Thoracic aorta (tissue), 2 donors: ENCODE results near the gene DROSHA. TPM values are rescaled to one million over a fixed set of nuclear protein-coding genes. Genes with fewer than 3 reads are reported as not detected.

Source experiments
- ATAC-seq: fragments of 150-250 bp; one replicate; pipeline ENCODE4 v1.8.0; 2017; ENCODE audit warnings: low read depth; ENCODE audit not compliant: insufficient number of reproducible peaks, low FRiP score
- DNase-seq: peaks from one replicate; pipeline ENCODE4 v3.0.0-alpha.2; 2020; ENCODE audit warnings: low spot score
- H3K27ac ChIP-seq, 2 donors: fragments of 200-600 bp; sonication (generic); 1 replicate in 1 of 2; 2 replicates in 1 of 2; pipeline ENCODE4 v1.5.1; 2016; ENCODE audit warnings: mild to moderate bottlenecking in 2 of 2, moderate library complexity in 2 of 2
- H3K27me3 ChIP-seq: fragments of 200-600 bp; sonication (generic); replicated peaks from 2 replicates; pipeline ENCODE4 v1.6.0; 2016; ENCODE audit warnings: mild to moderate bottlenecking; ENCODE audit not compliant: insufficient read depth
- H3K36me3 ChIP-seq: fragments of 200-600 bp; sonication (generic); one replicate; pipeline ENCODE4 v1.5.1; 2016
- H3K4me1 ChIP-seq, 2 donors: fragments of 200-600 bp; sonication (generic); 1 replicate in 1 of 2; 2 replicates in 1 of 2; pipeline versions ENCODE4 v1.5.1 to v1.6.0; 2016; ENCODE audit warnings: low read depth in 2 of 2, mild to moderate bottlenecking in 1 of 2; ENCODE audit not compliant: control insufficient read depth in 1 of 2
- H3K4me3 ChIP-seq: fragments of 200-600 bp; sonication (generic); 2 replicates; pipeline ENCODE4 v1.5.1; 2016; ENCODE audit warnings: mild to moderate bottlenecking
- H3K9me3 ChIP-seq: fragments of 200-600 bp; sonication (generic); 2 replicates; pipeline ENCODE4 v1.5.1; 2016
- CTCF ChIP-seq: fragments of 200-600 bp; sonication (generic); IDR thresholded peaks from one replicate; pipeline ENCODE4 v1.5.1; 2019; ENCODE audit warnings: antibody characterized with exemption
- total RNA-seq, 2 donors: library from RNA; depleted of rRNA; stranded (reverse); fragments of >200 nt; gene quantifications; one replicate each; pipeline versions ENCODE4 v1.1.0 to v1.2.3, GENCODE V29; 2016

DROSHA gene
- total RNA-seq, 2 donors from 2014 or later = 28.8 to 70.7 TPM

GRCh38 chr5:31427724-31428309, 104.1 kb downstream of the DROSHA start:
- Histone ChIP-seq H3K9me3 (no peaks in the 10 kb centered on the region), H3K27ac (no peak overlapping the region), H3K4me3 (no peak overlapping the region), H3K27me3 (no peaks in the 10 kb centered on the region), H3K4me1 (no peaks in the 10 kb centered on the region), H3K36me3 (peaks cover 6% of the 10 kb centered on the region)
- no peak for TF ChIP-seq CTCF
- DNase-seq (no peak), ATAC-seq (no peak)

GRCh38 chr5:31427013-31427723, 104.7 kb downstream of the DROSHA start:
- no peaks in the 10 kb centered on the region for H3K9me3 ChIP-seq
- ATAC-seq (no peak), DNase-seq (no peak)
- no peaks in the 10 kb centered on the region for H3K27me3 ChIP-seq
- TF ChIP-seq CTCF = no peak
- H3K4me3 ChIP-seq = no peak overlapping the region
- peaks cover 5% of the 10 kb centered on the region for H3K36me3 ChIP-seq
- H3K4me1 ChIP-seq = no peaks in the 10 kb centered on the region
- no peak overlapping the region for H3K27ac ChIP-seq

GRCh38 chr5:31421806-31422586, 109.9 kb downstream of the DROSHA start:
- DNase-seq (no peak), ATAC-seq (no peak)
- TF ChIP-seq CTCF = no peak
- no peak overlapping the region for H3K4me3 ChIP-seq
- H3K27ac ChIP-seq = no peak overlapping the region
- H3K9me3 ChIP-seq = no peaks in the 10 kb centered on the region
- no peaks in the 10 kb centered on the region for H3K4me1 ChIP-seq
- peaks cover 37% of the 10 kb centered on the region for H3K36me3 ChIP-seq
- H3K27me3 ChIP-seq = no peaks in the 10 kb centered on the region

- no peak overlapping the region for H3K4me3 ChIP-seq
- no peaks in the 10 kb centered on the region for H3K4me1 ChIP-seq
- no peaks in the 10 kb centered on the region for H3K9me3 ChIP-seq
- no peak for ATAC-seq
- H3K36me3 ChIP-seq = peaks cover 41% of the 10 kb centered on the region
- no peak for DNase-seq
- no peaks in the 10 kb centered on the region for H3K27me3 ChIP-seq
- H3K27ac ChIP-seq = no peak overlapping the region
- no peak for TF ChIP-seq CTCF
These were observed 114.4 kb downstream of the DROSHA start for GRCh38 chr5:31417512-31417911.

- TF ChIP-seq CTCF = no peak
- Histone ChIP-seq H3K4me1 (no peaks in the 10 kb centered on the region), H3K36me3 (peaks cover 41% of the 10 kb centered on the region), H3K9me3 (no peaks in the 10 kb centered on the region), H3K27me3 (no peaks in the 10 kb centered on the region), H3K4me3 (no peak overlapping the region), H3K27ac (no peak overlapping the region)
- no peak for ATAC-seq
- no peak for DNase-seq
These were observed 115.3 kb downstream of the DROSHA start for GRCh38 chr5:31416547-31416946.
